Activated CD8-positive, alpha-beta memory T cell treated with anti-CD3 and anti-CD28 coated beads for 1 hour (primary cell): ENCODE measurements around the gene PAPPA2.
"Not testable (repeated sequence)": the region's sequence is repeated elsewhere in the genome, so short reads cannot be mapped to it uniquely, and the experiment has no call there.

Experiments used
- DNase-seq, 2 donors: peaks; one replicate each; pipeline ENCODE4 v3.0.0-alpha.2; 2020; ENCODE audit warnings: low read depth in 1 of 2; ENCODE audit errors: extremely low read depth in 1 of 2

The PAPPA2 gene

DNA sequence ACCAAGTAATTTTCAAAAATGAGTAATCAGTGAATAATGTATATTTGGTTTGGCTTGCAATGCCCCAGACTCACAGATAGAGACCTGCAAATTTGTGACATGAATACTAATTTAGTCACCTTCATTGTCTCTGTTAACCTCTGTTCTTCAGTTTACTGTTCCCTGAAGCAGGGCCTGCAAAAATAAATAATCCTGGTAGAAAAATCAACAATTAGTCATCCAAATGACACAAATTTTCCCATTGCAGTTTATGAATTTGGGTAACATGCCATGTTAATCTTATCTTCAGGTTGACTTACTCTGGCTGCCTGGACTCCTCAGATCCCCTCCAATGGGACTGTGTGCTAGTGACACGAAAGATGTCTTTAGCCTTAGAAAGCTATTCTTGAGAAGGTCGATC lies 289.5 kb downstream of the PAPPA2 start:
- DNase-seq, result no peak

DNA sequence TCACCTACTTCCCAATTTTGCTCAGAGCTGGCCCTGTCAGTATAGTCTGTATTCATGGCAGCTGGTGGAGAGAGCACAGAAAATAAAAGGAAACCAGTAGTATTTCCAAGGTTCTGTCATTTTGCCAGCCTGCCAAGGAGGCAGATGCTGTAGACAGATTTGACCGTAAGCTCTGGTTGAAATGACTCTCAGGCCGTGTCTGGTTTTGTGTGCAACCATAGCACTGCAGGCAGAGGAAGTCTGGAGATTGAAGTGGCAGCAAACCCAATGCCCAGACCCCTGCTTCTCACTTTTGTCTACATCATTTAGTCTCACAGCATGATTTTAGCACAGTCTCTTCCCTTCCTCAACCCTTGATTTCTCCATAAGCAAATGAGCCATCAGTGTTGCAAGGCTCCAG lies 291.7 kb downstream of the PAPPA2 start:
- no peak for DNase-seq

- DNase-seq, result not testable (repeated sequence)
Measured at GRCh38 chr1:176756817-176757216, 293.8 kb downstream of the PAPPA2 start.

DNA sequence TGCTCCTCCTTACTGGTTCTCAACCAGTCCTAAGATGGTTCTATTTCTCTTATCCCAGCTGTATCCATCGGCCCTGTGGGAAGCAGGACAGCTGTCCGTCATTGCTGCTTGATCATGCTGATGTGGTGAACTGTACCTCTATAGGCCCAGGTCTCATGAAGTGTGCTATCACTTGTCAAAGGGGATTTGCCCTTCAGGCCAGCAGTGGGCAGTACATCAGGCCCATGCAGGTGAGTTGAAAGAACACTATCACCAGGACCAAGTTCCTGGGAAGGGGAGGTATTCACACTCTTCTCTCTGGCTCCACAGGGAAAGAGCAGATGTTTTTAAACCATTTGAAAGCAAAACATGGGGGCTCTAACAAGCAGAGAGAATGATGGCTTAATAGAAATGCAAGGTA lies 302.6 kb downstream of the PAPPA2 start:
- no peak for DNase-seq

GRCh38 chr1:176766779-176767178 lies 303.8 kb downstream of the PAPPA2 start:
- DNase-seq, result no peak

DNA sequence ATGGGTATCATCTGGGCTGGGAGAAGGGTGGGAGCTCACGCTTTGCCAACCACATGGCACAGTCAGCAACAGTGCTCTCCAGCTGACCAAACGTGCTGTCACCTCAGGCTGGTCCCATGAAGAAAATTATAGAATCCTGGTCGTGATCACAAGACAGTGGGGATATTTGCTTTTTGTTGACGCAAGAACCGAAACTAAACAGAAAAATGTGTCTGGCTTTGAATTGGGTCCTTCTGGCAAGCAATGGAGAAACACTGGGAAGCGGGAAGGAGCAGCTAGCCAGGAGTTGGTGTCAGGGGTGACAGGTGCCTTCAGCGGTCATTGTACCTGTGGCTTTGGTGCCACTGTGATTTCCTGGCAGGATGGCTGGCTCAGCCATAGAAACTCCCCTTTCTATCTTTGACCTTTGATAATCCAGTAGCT lies 304.8 kb downstream of the PAPPA2 start:
- DNase-seq, result no peak

- DNase-seq, result no peak
Measured at GRCh38 chr1:176768532-176768931, 305.6 kb downstream of the PAPPA2 start.

DNA sequence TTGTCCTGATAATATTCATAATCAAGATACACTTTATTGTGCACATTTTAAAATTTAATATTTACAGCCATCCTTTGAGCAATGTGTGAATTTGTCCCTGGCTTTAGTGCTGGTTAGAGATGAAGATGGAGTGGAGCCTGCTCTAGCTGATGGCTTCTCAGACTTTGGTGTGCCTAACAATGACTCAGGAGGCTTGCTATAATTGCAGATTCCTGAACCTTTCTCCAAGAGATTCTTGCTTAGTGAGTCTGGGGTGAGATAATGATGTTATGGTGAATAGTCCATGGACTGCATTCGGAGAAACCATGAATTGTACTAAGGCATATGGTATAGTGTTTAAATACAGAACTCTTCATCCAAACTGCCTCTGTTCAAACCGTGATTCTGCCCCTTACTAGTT lies 307.1 kb downstream of the PAPPA2 start:
- DNase-seq, result no peak

- no peak for DNase-seq
Measured at GRCh38 chr1:176773038-176773437, 310.1 kb downstream of the PAPPA2 start.

DNA sequence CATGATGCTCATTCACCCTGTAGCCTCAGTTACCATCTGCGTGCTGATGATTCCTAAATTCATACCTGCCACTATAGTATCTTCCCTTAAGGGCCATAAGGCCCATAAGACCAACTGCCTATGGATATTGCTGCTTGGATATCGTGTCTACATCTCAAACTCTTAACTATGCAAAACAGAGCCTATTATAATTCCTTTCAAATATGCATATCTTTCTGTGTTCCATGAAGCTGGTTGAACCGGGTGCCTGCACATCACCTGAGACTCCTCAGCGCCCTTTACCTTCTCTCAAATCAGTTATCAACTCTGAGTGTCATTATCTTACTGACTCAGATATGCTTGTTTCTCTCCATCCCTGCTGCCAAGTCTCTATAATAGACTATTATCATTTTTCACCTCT lies 311.2 kb downstream of the PAPPA2 start:
- DNase-seq, result no peak

GRCh38 chr1:176775378-176775777 lies 312.4 kb downstream of the PAPPA2 start:
- DNase-seq, result no peak

- DNase-seq, result no peak
Measured at GRCh38 chr1:176775996-176776395, 313.0 kb downstream of the PAPPA2 start.

DNA sequence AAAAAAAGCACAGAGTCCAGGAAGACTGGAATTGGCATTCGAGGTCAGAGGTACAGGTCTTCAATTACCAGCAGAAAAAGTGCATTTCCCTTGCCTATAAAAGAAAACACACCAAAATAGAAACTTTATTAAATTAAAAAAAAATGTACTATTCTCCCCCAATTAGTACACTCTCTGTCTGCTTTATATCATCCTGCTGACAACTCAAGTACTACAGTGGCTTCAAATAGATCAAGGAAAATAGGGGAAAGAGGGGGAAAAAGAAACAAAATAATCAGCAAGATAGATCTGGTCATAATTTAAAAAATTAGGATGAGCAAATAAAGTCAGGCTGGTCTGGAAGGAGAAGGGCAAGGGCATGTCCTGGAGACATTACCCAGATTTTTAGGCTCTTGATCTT lies 315.1 kb downstream of the PAPPA2 start:
- DNase-seq, result no peak

DNA sequence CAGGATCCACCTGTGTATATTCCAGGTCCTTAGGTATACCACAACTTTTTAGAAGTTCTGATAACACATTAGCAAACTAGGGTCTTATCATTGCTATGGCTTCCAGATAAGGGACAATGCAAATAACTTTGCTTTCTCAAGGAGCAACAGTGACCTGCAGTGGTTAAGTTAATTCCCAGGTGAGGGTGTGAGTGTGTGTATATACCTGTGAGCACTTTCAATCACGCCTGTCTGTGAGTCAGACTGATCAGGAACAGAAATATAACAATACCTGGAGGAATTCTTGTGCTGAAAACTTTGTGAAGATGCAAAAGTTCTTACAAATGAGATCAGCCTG lies 317.0 kb downstream of the PAPPA2 start:
- no peak for DNase-seq

GRCh38 chr1:176783309-176783708 lies 320.3 kb downstream of the PAPPA2 start:
- no peak for DNase-seq

- DNase-seq, result no peak
Measured at GRCh38 chr1:176785056-176785455, 322.1 kb downstream of the PAPPA2 start.

GRCh38 chr1:176785791-176786190 lies 322.8 kb downstream of the PAPPA2 start:
- DNase-seq, result no peak

GRCh38 chr1:176786274-176786673 lies 323.3 kb downstream of the PAPPA2 start:
- DNase-seq, result no peak

- no peak for DNase-seq
Measured at GRCh38 chr1:176789571-176790090, 326.7 kb downstream of the PAPPA2 start.

DNA sequence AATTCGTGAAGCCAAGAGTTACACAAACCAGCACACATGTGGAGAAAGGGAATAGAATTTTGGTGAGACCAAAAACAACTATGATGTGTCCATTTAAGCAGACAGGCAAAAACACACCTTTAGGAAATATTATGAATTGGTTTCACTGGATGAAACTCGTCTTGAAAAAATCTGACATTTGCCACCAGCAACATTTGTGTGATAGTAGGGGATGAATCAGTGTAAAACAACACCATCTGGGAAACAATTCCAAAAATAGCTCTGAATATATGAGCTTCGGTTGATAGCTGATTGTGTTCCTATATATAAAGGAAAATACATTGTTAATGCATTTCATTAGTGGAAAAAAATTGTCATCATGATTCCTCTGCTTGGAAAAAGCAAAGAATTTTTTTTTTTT lies 327.8 kb downstream of the PAPPA2 start:
- no peak for DNase-seq

GRCh38 chr1:176791906-176792305 lies 328.9 kb downstream of the PAPPA2 start:
- DNase-seq, result no peak

DNA sequence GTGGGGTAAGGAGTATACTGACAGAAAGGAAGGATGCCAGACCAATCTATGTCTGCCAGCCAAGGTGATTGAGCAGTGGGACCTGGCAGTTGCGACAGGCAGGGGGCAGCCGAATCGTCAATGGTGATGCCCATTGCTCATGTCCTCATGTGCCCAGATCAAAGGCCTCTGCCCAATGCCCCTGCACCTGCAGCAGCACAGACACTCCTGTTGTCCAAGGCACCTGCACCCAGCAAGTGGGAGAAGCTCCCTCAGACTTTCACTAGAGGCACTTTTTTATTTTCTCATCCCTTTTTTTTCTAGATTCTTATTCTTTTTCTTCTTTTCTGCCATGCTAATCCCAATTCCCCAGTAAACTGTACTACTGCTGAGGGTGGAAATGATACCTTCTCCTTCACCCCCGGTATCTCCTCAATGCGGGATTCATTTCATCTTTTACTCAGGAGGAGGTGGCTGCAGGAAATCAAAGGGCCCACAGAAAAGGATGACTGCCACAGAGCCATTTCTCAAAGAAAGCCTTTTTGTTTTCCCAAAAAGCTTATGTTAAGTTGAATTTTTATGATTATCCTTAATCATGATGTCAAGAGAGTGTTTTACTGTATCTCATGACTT lies 332.0 kb downstream of the PAPPA2 start:
- no peak for DNase-seq

DNA sequence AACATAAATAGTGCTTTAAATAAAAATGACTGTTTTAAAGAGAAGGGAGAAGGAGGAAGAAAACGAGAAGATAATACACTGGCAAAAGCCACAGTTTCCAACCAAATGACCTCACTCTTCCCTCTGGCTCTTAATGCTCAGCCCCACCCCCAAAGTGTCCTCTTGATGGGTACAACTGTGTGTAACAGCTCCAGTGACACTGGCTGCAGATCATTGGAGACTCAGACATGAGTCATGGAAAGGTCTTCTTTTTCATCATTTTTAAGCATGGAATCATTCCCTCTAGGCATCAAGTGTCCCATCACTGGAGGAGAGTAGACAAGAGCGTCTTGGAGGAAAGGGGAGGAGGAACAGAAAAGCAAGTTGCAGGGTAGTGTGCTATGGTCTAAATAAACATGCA lies 333.0 kb downstream of the PAPPA2 start:
- no peak for DNase-seq
